ENCODE results near the gene COL23A1.

The COL23A1 gene

GRCh38 chr5:178292826-178293205, 297.4 kb downstream of the COL23A1 start:
- DNase-seq, result no peak

- no peak for DNase-seq
These were observed 298.0 kb downstream of the COL23A1 start for GRCh38 chr5:178291969-178292825.

- DNase-seq, result no peak
These were observed 299.0 kb downstream of the COL23A1 start for GRCh38 chr5:178291161-178291561.

- no peak for DNase-seq
These were observed 299.8 kb downstream of the COL23A1 start for GRCh38 chr5:178290376-178290775.

- no peak for DNase-seq
These were observed 300.8 kb downstream of the COL23A1 start for GRCh38 chr5:178289438-178289837.

- DNase-seq, result no peak
These were observed 301.5 kb downstream of the COL23A1 start for GRCh38 chr5:178288401-178289368.

- no peak for DNase-seq
These were observed 302.4 kb downstream of the COL23A1 start for GRCh38 chr5:178287791-178288105.

GRCh38 chr5:178287091-178287790, 303.0 kb downstream of the COL23A1 start:
- no peak for DNase-seq

- no peak for DNase-seq
These were observed 303.7 kb downstream of the COL23A1 start for GRCh38 chr5:178286226-178287090.

GRCh38 chr5:178285399-178286225, 304.6 kb downstream of the COL23A1 start:
- no peak for DNase-seq

GRCh38 chr5:178284996-178285395, 305.2 kb downstream of the COL23A1 start:
- no peak for DNase-seq

- DNase-seq, result peak; percentile 73 to 75
These were observed 306.0 kb downstream of the COL23A1 start for GRCh38 chr5:178284093-178284675.

GRCh38 chr5:178283520-178283919, 306.7 kb downstream of the COL23A1 start:
- no peak for DNase-seq

GRCh38 chr5:178282391-178282790, 307.8 kb downstream of the COL23A1 start:
- no peak for DNase-seq

GRCh38 chr5:178281331-178281730, 308.9 kb downstream of the COL23A1 start:
- DNase-seq, result no peak

- no peak for DNase-seq
These were observed 309.6 kb downstream of the COL23A1 start for GRCh38 chr5:178280631-178281030.

- peak; percentile 38 to 67 for DNase-seq
These were observed 310.3 kb downstream of the COL23A1 start for GRCh38 chr5:178279723-178280438.

GRCh38 chr5:178279026-178279722, 311.0 kb downstream of the COL23A1 start:
- DNase-seq, result no peak

GRCh38 chr5:178278358-178279023, 311.7 kb downstream of the COL23A1 start:
- no peak for DNase-seq

All from Kasumi-1 (cell line).